Spleen (tissue), 7 donors: Measurements from ENCODE around the gene ZNF814.

Experiments
- POLR2A ChIP-seq, 3 donors: fragments of 450-650 bp; IDR thresholded peaks; one replicate each; pipeline ENCODE4 v1.5.1; 2017; ENCODE audit warnings: antibody characterized with exemption in 3 of 3, mild to moderate bottlenecking in 1 of 3
- TF ChIP-seq, protein P1 (sequence below), 11 experiments: fragments of 200-600 bp in 7 of 11; fragments of 450-650 bp in 4 of 11; sonication (generic) in 4 of 11; IDR thresholded peaks in 8 of 11; conservative IDR thresholded peaks in 3 of 11; 1 replicate in 7 of 11; 2 replicates in 4 of 11; pipeline versions ENCODE4 v1.4.0 to v1.8.0; 2016 to 2021; ENCODE audit warnings: antibody characterized with exemption in 11 of 11, inconsistent platforms in 4 of 11, mild to moderate bottlenecking in 1 of 11
- donor health status: DM: no; HTN: no; CAD: no; lungs with moderate emphysema.
- donor health status: DM: no; HTN: no; CAD: no.
- donor health status: DM: no; HTN: no; CAD: no.

DNA sequence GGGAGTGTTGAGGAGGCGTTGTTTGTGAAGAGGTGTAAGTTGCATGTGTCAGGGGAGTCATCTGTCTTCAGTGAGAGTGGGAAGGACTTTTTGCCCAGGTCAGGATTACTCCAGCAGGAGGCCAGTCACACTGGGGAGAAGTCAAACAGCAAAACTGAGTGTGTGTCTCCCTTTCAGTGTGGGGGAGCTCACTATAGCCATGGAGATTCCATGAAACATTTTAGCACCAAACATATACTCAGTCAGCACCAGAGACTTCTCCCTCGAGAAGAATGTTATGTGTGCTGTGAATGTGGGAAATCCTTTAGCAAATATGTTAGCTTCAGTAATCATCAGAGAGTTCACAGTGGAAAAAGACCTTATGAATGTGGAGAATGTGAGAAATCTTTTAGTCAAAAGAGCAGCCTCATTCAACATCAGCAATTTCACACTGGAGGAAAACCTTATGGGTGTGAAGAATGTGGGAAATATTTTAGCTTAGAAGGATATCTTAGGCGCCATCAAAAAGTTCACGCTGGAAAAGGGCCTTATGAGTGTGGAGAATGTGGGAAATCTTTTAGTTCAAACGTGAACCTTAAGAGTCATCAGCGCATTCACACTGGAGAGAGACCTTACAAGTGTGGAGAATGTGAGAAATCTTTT lies 47.6 kb downstream of the ZNF814 start:
- TF ChIP-seq, protein P1, sequence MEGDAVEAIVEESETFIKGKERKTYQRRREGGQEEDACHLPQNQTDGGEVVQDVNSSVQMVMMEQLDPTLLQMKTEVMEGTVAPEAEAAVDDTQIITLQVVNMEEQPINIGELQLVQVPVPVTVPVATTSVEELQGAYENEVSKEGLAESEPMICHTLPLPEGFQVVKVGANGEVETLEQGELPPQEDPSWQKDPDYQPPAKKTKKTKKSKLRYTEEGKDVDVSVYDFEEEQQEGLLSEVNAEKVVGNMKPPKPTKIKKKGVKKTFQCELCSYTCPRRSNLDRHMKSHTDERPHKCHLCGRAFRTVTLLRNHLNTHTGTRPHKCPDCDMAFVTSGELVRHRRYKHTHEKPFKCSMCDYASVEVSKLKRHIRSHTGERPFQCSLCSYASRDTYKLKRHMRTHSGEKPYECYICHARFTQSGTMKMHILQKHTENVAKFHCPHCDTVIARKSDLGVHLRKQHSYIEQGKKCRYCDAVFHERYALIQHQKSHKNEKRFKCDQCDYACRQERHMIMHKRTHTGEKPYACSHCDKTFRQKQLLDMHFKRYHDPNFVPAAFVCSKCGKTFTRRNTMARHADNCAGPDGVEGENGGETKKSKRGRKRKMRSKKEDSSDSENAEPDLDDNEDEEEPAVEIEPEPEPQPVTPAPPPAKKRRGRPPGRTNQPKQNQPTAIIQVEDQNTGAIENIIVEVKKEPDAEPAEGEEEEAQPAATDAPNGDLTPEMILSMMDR (IDR thresholded peaks at IDR 0.05 in 8 of 11, conservative IDR thresholded peaks at IDR 0.05 in 3 of 11): no peak
- no peak for TF ChIP-seq POLR2A (IDR thresholded peaks at IDR 0.05)
